OCI-LY1 (cell line): ENCODE results near the gene MUC2.

Source experiments
- H2AFZ ChIP-seq: fragments of 200-600 bp; sonication (generic), shearing (Covaris generic); 2 replicates; pipeline ENCODE4 v1.6.0; 2014; ENCODE audit warnings: antibody characterized with exemption, mild to moderate bottlenecking, low read length
- H3F3A ChIP-seq: fragments of 200-600 bp; sonication (generic), shearing (Covaris generic); 2 replicates; pipeline ENCODE4 v1.6.0; 2014; ENCODE audit warnings: mild to moderate bottlenecking, antibody characterized with exemption, low read length, moderate library complexity; ENCODE audit not compliant: insufficient read depth
- H3K27ac ChIP-seq: fragments of 200-600 bp; sonication (generic); 2 replicates; pipeline ENCODE4 v1.5.1; 2014; ENCODE audit warnings: low read length, mixed run types, mild to moderate bottlenecking, low read depth; ENCODE audit not compliant: poor library complexity, severe bottlenecking
- H3K27me3 ChIP-seq: fragments of 200-600 bp; sonication (generic); 2 replicates; pipeline ENCODE4 v1.6.0; 2014; ENCODE audit warnings: antibody characterized with exemption, mild to moderate bottlenecking, low read length, moderate library complexity; ENCODE audit not compliant: insufficient read depth
- H3K36me3 ChIP-seq: fragments of 200-600 bp; sonication (generic); 2 replicates; pipeline ENCODE4 v1.6.1; 2014; ENCODE audit warnings: mild to moderate bottlenecking, antibody characterized with exemption, low read length, moderate library complexity, mixed read lengths; ENCODE audit not compliant: insufficient read depth
- H3K4me1 ChIP-seq: fragments of 200-600 bp; sonication (generic); 2 replicates; pipeline ENCODE4 v1.5.1; 2014; ENCODE audit warnings: mild to moderate bottlenecking, low read length, moderate library complexity; ENCODE audit not compliant: insufficient read depth, severe bottlenecking
- H3K4me2 ChIP-seq: fragments of 200-600 bp; sonication (generic), shearing (Covaris generic); 2 replicates; pipeline ENCODE4 v1.6.1; 2014; ENCODE audit warnings: low read length
- H3K4me3 ChIP-seq: fragments of 200-600 bp; sonication (generic); 2 replicates; pipeline ENCODE4 v1.5.1; 2014; ENCODE audit warnings: low read length, low read depth, mild to moderate bottlenecking, mixed read lengths; ENCODE audit not compliant: poor library complexity, severe bottlenecking
- H3K79me2 ChIP-seq: fragments of 200-600 bp; shearing (Covaris generic); 2 replicates; pipeline ENCODE4 v1.6.1; 2016; ENCODE audit warnings: mixed run types, low read length, mixed read lengths; ENCODE audit not compliant: insufficient read depth
- H3K9ac ChIP-seq: fragments of 200-600 bp; sonication (generic), shearing (Covaris generic); 2 replicates; pipeline ENCODE4 v1.6.1; 2014; ENCODE audit warnings: mild to moderate bottlenecking, low read length, mixed read lengths
- H3K9me2 ChIP-seq: fragments of 200-600 bp; sonication (generic), shearing (Covaris generic); 2 replicates; pipeline ENCODE4 v1.6.1; 2014; ENCODE audit warnings: low read depth, mild to moderate bottlenecking, low read length, mixed read lengths
- H3K9me3 ChIP-seq: fragments of 200-600 bp; shearing (Covaris generic); 2 replicates; pipeline ENCODE4 v1.6.1; 2014; ENCODE audit warnings: low read length, mixed read lengths
- H4K20me1 ChIP-seq: fragments of 200-600 bp; sonication (generic), shearing (Covaris generic); 2 replicates; pipeline ENCODE4 v1.6.0; 2016; ENCODE audit warnings: mild to moderate bottlenecking, low read length; ENCODE audit not compliant: insufficient read depth
- EZH2 ChIP-seq: fragments of 200-600 bp; sonication (generic), shearing (Covaris generic); IDR thresholded peaks from 2 replicates; pipeline ENCODE4 v1.8.0; 2017; ENCODE audit warnings: borderline replicate concordance, mixed run types, mild to moderate bottlenecking, antibody characterized with exemption, low read length, moderate library complexity, mixed read lengths
- TF ChIP-seq, protein P1 (sequence below): fragments of 200-600 bp; sonication (generic), shearing (Covaris generic); IDR thresholded peaks from 2 replicates; pipeline ENCODE4 v1.5.1; 2017; ENCODE audit warnings: mild to moderate bottlenecking, antibody characterized with exemption, low read length, moderate library complexity, mixed read lengths

Gene MUC2

DNA sequence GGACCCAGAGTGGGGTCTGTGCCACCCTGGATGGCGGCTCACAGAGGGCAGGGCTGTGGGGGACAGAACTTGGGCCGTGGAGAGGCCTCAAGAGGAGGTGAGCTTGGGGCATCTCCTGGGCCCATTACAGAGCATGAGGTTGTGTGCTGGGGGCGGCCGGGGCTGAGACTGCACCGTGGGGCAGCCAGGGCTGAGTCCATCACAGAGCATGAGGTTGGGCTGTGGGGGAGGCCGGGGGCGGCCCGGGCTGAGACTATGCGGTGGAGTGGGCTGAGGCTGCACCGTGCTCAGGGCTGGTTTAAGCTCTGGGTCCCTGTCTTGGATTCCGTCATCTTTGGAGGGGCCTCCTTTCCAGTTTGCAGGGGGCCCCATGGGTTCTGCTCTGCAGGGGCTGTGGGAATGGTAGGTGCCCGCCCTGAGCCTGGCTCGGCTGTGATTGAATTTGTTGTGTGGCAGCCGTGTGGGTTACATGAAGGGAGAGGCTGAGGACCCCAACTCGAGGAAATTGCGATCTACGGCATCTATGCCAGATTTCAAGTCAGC, 45.0 kb downstream of the MUC2 start:
- Histone ChIP-seq H3K79me2 (no peaks in the 10 kb centered on the region), H4K20me1 (no peaks in the 10 kb centered on the region), H3K4me2 (no peak overlapping the region), H3K36me3 (no peaks in the 10 kb centered on the region), H3K4me3 (no peak overlapping the region), H3K27ac (no peak overlapping the region), H3K9me2 (no peaks in the 10 kb centered on the region), H3K9ac (no peak overlapping the region), H3K27me3 (0 out of 2 replicates have a peak, but pooled peaks cover 5% of the 10 kb centered on the region), H3F3A (no peaks in the 10 kb centered on the region), H3K9me3 (no peaks in the 10 kb centered on the region), H3K4me1 (no peaks in the 10 kb centered on the region), H2AFZ (no peak overlapping the region)
- TF ChIP-seq, protein P1, sequence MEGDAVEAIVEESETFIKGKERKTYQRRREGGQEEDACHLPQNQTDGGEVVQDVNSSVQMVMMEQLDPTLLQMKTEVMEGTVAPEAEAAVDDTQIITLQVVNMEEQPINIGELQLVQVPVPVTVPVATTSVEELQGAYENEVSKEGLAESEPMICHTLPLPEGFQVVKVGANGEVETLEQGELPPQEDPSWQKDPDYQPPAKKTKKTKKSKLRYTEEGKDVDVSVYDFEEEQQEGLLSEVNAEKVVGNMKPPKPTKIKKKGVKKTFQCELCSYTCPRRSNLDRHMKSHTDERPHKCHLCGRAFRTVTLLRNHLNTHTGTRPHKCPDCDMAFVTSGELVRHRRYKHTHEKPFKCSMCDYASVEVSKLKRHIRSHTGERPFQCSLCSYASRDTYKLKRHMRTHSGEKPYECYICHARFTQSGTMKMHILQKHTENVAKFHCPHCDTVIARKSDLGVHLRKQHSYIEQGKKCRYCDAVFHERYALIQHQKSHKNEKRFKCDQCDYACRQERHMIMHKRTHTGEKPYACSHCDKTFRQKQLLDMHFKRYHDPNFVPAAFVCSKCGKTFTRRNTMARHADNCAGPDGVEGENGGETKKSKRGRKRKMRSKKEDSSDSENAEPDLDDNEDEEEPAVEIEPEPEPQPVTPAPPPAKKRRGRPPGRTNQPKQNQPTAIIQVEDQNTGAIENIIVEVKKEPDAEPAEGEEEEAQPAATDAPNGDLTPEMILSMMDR: no peak
- TF ChIP-seq EZH2: no peak

DNA sequence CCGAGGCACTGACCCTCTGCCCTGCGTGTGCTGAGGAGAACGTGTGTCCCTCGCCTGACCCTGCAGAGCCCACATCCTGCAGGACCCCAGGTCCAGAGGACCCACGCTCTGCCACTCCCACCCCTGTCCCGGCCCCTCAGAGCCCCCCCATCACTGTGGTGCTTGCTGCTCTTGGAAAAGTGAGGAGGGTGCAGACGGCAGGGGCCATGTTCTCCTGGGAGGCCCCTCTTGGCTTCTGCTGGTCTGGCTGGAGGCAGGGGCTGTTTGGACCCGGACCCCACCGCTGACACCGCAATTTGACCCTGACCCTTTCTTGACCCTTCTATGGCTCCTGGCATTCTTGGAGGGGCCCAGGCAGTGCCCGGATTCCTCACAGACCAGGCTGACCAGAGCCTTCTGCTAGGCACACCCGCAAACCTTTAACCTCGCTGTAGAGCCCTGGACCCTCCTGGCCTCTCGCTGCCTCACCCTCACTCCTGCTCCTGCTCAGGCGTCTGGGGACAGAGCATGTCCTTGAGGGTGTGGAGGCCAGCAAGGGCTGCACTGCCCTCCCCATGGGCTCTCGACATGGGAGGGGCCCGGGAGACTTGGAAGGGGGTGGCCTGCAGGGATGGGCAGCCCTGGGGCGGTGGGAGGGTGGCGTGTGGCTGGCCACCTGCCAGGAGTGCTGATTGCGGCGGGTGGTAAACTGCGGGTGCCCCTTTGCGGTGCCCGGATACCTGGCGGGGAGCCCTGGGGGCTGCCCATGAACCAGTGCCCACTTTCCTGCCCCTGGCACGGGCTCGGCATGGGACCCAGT, 46.1 kb downstream of the MUC2 start:
- H3K4me1 ChIP-seq: no peaks in the 10 kb centered on the region
- H4K20me1 ChIP-seq: no peaks in the 10 kb centered on the region
- H3K9ac ChIP-seq: no peak overlapping the region
- H3K79me2 ChIP-seq: no peaks in the 10 kb centered on the region
- no peaks in the 10 kb centered on the region for H3K36me3 ChIP-seq
- 0 out of 2 replicates have a peak, but pooled peaks cover 5% of the 10 kb centered on the region for H3K27me3 ChIP-seq
- H3K9me3 ChIP-seq: no peaks in the 10 kb centered on the region
- H3K9me2 ChIP-seq: no peaks in the 10 kb centered on the region
- H3K4me3 ChIP-seq: no peak overlapping the region
- no peak overlapping the region for H3K27ac ChIP-seq
- TF ChIP-seq EZH2: no peak
- TF ChIP-seq, protein P1: no peak
- no peak overlapping the region for H3K4me2 ChIP-seq
- no peak overlapping the region for H2AFZ ChIP-seq
- H3F3A ChIP-seq: no peaks in the 10 kb centered on the region

DNA sequence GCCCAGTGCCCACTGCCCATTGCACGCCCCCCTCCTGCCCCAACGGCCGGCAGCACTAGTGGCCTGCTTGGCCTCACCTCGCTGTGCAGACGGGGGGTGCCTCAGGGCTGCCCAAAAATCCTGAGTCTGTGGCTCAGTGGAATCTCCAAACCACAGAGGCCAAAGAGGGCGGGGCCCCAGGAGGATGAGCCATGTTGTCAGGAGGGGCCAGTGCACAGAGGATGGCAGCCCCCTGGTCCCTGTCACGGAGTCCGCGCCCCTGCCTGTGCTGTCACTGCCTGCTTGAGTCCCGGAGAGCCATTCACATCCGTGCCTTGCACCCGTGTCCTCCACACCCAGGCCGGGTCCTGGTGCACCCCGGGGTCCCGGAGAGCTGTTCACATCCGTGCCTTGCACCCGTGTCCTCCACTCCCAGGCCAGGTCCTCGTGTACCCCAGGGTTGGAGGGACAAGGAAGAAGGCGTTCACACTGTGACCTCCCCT, 46.7 kb downstream of the MUC2 start:
- TF ChIP-seq EZH2: no peak
- TF ChIP-seq, protein P1: no peak
- no peaks in the 10 kb centered on the region for H3K9me3 ChIP-seq
- no peak overlapping the region for H3K4me3 ChIP-seq
- no peak overlapping the region for H3K9ac ChIP-seq
- no peaks in the 10 kb centered on the region for H3K79me2 ChIP-seq
- H4K20me1 ChIP-seq: no peaks in the 10 kb centered on the region
- H3K4me2 ChIP-seq: no peak overlapping the region
- H3K4me1 ChIP-seq: no peaks in the 10 kb centered on the region
- H3F3A ChIP-seq: no peaks in the 10 kb centered on the region
- no peak overlapping the region for H3K27ac ChIP-seq
- H3K27me3 ChIP-seq: 0 out of 2 replicates have a peak, but pooled peaks cover 4% of the 10 kb centered on the region
- H3K9me2 ChIP-seq: no peaks in the 10 kb centered on the region
- H3K36me3 ChIP-seq: no peaks in the 10 kb centered on the region
- H2AFZ ChIP-seq: no peak overlapping the region
